Peyer's patch (tissue), 4 donors: ENCODE results near the gene BANF1.

ENCODE experiments used
- POLR2A ChIP-seq, 2 donors: fragments of 450-650 bp; IDR thresholded peaks; one replicate each; pipeline ENCODE4 v1.5.1; 2017; ENCODE audit warnings: antibody characterized with exemption in 2 of 2, mild to moderate bottlenecking in 2 of 2, moderate library complexity in 2 of 2
- TF ChIP-seq, protein P1 (sequence below), 6 experiments: fragments of 450-650 bp in 4 of 6; fragments of 200-600 bp in 2 of 6; sonication (generic) in 1 of 6; IDR thresholded peaks; one replicate each; pipeline ENCODE4 v1.5.1; 2017 to 2019; ENCODE audit warnings: antibody characterized with exemption in 6 of 6, mild to moderate bottlenecking in 3 of 6, moderate library complexity in 1 of 6

DNA sequence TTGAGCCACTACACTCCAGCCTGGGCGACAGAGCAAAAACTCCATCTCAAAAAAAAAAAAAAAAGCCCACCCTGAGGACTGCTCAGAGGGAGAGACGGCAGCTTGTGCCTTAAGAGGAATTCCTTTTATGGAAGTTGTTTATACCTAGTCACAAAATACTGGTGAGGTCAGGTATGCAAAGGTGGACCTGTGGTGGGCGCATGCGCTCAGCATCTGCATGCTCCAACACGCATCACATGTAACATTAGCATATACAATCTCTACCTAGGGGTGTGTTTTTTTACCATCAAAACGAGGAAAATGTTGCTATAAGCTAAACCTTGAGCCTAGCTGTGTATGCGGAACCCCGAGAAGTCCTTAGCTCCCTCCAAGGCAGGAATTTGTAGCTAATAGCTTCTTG lies 47.5 kb upstream of the BANF1 start:
- TF ChIP-seq, protein P1, sequence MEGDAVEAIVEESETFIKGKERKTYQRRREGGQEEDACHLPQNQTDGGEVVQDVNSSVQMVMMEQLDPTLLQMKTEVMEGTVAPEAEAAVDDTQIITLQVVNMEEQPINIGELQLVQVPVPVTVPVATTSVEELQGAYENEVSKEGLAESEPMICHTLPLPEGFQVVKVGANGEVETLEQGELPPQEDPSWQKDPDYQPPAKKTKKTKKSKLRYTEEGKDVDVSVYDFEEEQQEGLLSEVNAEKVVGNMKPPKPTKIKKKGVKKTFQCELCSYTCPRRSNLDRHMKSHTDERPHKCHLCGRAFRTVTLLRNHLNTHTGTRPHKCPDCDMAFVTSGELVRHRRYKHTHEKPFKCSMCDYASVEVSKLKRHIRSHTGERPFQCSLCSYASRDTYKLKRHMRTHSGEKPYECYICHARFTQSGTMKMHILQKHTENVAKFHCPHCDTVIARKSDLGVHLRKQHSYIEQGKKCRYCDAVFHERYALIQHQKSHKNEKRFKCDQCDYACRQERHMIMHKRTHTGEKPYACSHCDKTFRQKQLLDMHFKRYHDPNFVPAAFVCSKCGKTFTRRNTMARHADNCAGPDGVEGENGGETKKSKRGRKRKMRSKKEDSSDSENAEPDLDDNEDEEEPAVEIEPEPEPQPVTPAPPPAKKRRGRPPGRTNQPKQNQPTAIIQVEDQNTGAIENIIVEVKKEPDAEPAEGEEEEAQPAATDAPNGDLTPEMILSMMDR (IDR thresholded peaks at IDR 0.05), result no peak
- no peak for TF ChIP-seq POLR2A (IDR thresholded peaks at IDR 0.05)
